H1 (cell line): ENCODE data around the gene TGM4. TPM values are rescaled to one million over a fixed set of nuclear protein-coding genes. Genes with fewer than 3 reads are reported as not detected.

Experiments
- CHD7 ChIP-seq: fragments of 300-600 bp; sonication (generic); IDR thresholded peaks from 2 replicates; pipeline ENCODE4 v1.7.1; 2012; ENCODE audit warnings: low read length, moderate library complexity, mild to moderate bottlenecking, inconsistent platforms; ENCODE audit not compliant: insufficient replicate concordance
- FOSL1 ChIP-seq: IDR thresholded peaks from 2 replicates; pipeline ENCODE4 v1.6.1; 2011; ENCODE audit warnings: mild to moderate bottlenecking, low read depth, low read length, moderate library complexity; ENCODE audit not compliant: insufficient read depth
- HDAC2 ChIP-seq, 2 experiments: fragments of 300-600 bp in 1 of 2; sonication (generic) in 1 of 2; IDR thresholded peaks; 2 replicates each; pipeline ENCODE4 v1.6.1; 2011 to 2012; ENCODE audit warnings: low read depth in 2 of 2, low read length in 2 of 2, mild to moderate bottlenecking in 2 of 2, moderate library complexity in 2 of 2, borderline replicate concordance in 1 of 2, inconsistent platforms in 1 of 2
- NANOG ChIP-seq: IDR thresholded peaks from 2 replicates; pipeline ENCODE4 v1.6.1; 2011; ENCODE audit warnings: low read length, low read depth, mild to moderate bottlenecking, inconsistent platforms; ENCODE audit not compliant: insufficient read depth, poor library complexity, severe bottlenecking
- PHF8 ChIP-seq: fragments of 200-600 bp; sonication (generic); conservative IDR thresholded peaks from 2 replicates; pipeline ENCODE4 v1.7.1; 2012; ENCODE audit warnings: low read depth, mild to moderate bottlenecking, inconsistent platforms, low read length, moderate library complexity
- SIX5 ChIP-seq: IDR thresholded peaks from 2 replicates; pipeline ENCODE4 v1.6.1; 2011; ENCODE audit warnings: mild to moderate bottlenecking, low read depth, low read length
- SP1 ChIP-seq: IDR thresholded peaks from 2 replicates; pipeline ENCODE4 v1.6.1; 2011; ENCODE audit warnings: low read depth, low read length
- TAF1 ChIP-seq: IDR thresholded peaks from 2 replicates; pipeline ENCODE4 v1.6.1; 2011; ENCODE audit warnings: mild to moderate bottlenecking, low read depth, low read length
- TCF12 ChIP-seq: IDR thresholded peaks from 2 replicates; pipeline ENCODE4 v1.6.1; 2011; ENCODE audit warnings: low read depth, mild to moderate bottlenecking, low read length
- polyA plus RNA-seq, 7 experiments: library from polyadenylated mRNA; depleted of rRNA in 3 of 7; stranded (reverse) in 5 of 7; unstranded in 2 of 7; fragments of >200 nt in 5 of 7; fragments of 200-250 nt in 2 of 7; gene quantifications; 1 replicate in 5 of 7; 2 replicates in 1 of 7; 4 replicates in 1 of 7; pipeline versions ENCODE4 v1.2.1 to v1.2.3, GENCODE V29; 2011 to 2013; ENCODE audit warnings: missing spikeins in 2 of 7, mixed read lengths in 2 of 7
- total RNA-seq: library from RNA; stranded (reverse); fragmentation: NEBNext Ultra II Directional; extraction: Animal tissue kit (Norgen Biotek cat#: 25700); gene quantifications from 2 replicates; pipeline ENCODE4 v1.2.1, GENCODE V29; 2021

TGM4 gene
- total and polyA plus RNA-seq, 2 of the 8 experiments (the other 6 are each of a cell fraction or from before 2014, with no cell fraction given) = 0.02 TPM; not detected in 1

DNA sequence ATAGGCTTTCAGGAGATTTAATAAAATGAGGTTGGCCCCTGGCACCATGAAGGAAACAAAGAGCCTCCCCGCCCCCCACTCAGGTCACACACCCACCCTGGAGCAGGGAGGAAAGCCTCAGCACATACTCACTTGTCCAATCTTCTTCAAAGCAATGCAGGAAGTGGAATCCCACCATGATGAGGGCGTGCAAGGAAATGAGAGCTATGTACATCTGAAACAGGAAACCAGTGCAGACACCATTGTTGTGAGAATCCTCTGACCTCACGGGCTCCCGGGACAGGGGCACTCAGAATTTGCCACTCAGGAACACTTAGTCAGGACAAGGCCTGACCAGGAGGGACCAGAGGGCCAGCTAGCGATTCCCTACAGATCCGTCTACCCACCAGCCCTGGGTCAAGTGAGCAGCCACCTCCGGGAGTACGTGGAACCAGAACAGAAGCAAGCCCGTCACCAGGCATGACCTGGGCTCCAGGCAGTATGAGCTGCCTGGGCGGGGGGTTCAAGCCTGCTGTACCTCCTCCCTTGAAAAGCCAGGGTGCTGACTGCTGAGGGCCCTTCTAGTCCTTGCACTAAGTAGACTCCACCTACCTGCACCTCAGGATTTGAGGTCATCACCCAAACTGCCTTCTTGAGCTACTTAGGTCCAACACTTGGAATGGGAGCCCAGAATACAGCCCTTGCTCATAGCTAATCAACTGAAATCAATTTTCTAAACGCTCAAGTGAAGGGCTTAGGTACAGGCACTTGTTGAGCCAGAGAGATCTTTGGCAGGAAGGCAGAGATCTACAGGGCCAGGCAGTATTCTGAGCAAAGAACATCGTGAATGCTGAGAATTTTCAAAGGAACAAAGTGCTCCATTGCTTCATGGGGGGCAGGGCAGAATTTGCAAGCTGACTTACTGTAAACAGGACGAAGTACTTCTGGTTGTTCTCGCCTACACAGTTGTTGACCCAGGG lies 58.9 kb downstream of the TGM4 start (continued):
- TF ChIP-seq CHD7 (no peak), HDAC2 (IDR thresholded peaks at IDR 0.05; ENCODE audit: borderline replicate concordance in 1 of 2, low read depth in 2 of 2, low read length in 2 of 2) (no peak), SP1 (no peak), SIX5 (no peak), TAF1 (no peak), TCF12 (no peak), NANOG (no peak), FOSL1 (no peak), PHF8 (no peak)
